Fibroblast of villous mesenchyme (primary cell): Measurements from ENCODE around the gene ZNF142. TPM values are rescaled to one million over a fixed set of nuclear protein-coding genes. Genes with fewer than 3 reads are reported as not detected.

Experiments used
- DNase-seq: peaks from one replicate; pipeline ENCODE4 v3.0.0-alpha.2; 2010; ENCODE audit warnings: low read depth
- H3K4me3 ChIP-seq: 2 replicates; pipeline ENCODE4 v1.5.1; 2011; ENCODE audit warnings: low read depth, mild to moderate bottlenecking, low read length
- total RNA-seq: library from RNA; depleted of rRNA; stranded (reverse); fragments of >200 nt; gene quantifications from 2 replicates; pipeline ENCODE4 v1.2.3, GENCODE V29; 2012
- TF ChIP-seq, protein P1 (sequence below): IDR thresholded peaks from 2 replicates; pipeline ENCODE4 v1.5.1; 2012; ENCODE audit warnings: low read depth, mild to moderate bottlenecking, low read length; ENCODE audit not compliant: insufficient read depth

ZNF142 gene
- total RNA-seq, 1 donor: 14.7 TPM

DNA sequence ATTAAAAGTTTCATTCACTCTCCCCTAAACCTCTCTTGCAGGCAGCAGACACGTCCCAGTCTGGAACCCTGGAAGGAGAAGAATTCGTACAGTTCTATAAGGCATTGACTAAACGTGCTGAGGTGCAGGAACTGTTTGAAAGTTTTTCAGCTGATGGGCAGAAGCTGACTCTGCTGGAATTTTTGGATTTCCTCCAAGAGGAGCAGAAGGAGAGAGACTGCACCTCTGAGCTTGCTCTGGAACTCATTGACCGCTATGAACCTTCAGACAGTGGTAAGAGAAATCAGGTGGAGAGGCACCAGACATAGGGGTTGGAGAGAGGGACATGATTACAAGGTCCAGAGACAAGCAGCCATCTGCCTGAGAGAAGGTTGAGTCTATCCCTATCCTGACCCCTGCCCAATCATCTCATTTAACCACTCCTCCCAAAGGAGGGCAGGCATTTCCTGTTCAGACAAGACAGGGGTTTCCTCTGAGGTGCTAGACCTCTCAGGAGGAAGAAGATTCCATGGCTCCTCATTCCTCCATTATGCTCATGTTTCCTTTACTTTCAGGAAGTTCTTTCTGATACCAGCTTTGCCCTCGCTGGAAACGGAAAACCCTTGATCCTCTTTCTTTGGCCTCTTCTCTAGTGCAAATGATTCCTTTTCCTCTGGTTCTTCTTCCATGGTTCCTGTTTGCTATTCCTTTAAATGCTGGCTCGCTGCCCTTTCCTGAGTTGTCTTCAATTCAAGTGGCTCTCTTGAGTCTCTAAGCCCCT lies 36.6 kb downstream of the ZNF142 start:
- no peak overlapping the region for H3K4me3 ChIP-seq
- DNase-seq: no peak

DNA sequence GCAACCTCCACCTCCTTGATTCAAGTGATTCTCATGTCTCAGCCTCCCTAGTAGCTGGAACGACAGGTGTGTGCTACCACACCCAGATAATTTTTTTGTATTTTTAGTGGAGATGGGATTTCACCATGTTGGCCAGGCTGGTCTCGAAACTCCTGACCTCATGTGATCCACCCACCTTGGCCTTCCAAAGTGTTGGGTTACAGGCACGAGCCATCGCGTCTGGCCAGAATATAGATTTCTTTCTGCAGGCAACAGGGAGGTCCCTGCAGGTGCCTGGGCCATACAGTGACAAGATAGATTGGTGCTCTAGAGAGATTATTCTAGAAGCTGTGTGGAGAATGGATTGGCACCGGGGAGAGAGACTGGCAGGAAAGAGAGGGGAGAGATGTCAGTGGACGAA lies 38.4 kb downstream of the ZNF142 start:
- TF ChIP-seq, protein P1, sequence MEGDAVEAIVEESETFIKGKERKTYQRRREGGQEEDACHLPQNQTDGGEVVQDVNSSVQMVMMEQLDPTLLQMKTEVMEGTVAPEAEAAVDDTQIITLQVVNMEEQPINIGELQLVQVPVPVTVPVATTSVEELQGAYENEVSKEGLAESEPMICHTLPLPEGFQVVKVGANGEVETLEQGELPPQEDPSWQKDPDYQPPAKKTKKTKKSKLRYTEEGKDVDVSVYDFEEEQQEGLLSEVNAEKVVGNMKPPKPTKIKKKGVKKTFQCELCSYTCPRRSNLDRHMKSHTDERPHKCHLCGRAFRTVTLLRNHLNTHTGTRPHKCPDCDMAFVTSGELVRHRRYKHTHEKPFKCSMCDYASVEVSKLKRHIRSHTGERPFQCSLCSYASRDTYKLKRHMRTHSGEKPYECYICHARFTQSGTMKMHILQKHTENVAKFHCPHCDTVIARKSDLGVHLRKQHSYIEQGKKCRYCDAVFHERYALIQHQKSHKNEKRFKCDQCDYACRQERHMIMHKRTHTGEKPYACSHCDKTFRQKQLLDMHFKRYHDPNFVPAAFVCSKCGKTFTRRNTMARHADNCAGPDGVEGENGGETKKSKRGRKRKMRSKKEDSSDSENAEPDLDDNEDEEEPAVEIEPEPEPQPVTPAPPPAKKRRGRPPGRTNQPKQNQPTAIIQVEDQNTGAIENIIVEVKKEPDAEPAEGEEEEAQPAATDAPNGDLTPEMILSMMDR: no peak
- no peak for DNase-seq
- H3K4me3 ChIP-seq: no peak overlapping the region

More for the DNA sequence above, 36.6 kb downstream of the ZNF142 start:
- TF ChIP-seq, protein P1: no peak

DNA sequence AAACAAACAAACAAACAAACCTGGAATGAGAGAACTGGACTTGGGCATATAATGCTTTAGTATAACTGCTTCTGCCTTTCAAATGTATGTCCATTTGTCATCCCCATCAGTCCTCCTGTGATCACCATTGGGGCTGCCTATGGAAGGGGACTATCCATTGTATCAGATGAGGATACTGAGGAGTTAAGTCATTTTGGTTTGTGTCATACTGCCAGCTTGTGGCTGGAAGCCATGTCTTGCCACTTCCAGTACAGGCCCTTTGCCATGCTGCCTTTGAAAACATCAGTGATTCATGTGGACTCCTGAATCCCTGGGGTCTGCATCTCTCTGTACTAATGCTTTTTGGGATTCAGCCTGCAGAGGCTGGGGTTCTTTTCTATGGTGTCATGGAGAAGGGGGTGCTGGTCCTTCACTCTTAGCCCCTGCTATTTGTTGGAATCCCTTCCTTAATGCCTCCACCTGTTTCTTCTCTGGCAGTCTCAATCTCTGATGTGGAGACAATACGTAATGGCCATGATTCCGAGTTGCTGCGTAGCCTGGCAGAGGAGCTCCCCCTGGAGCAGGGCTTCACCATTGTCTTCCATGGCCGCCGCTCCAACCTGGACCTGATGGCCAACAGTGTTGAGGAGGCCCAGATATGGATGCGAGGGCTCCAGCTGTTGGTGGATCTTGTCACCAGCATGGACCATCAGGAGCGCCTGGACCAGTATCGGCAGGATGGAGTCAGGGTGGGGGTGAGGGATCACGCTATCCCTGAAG lies 41.1 kb downstream of the ZNF142 start:
- no peak overlapping the region for H3K4me3 ChIP-seq
- DNase-seq: no peak
- TF ChIP-seq, protein P1: no peak

DNA sequence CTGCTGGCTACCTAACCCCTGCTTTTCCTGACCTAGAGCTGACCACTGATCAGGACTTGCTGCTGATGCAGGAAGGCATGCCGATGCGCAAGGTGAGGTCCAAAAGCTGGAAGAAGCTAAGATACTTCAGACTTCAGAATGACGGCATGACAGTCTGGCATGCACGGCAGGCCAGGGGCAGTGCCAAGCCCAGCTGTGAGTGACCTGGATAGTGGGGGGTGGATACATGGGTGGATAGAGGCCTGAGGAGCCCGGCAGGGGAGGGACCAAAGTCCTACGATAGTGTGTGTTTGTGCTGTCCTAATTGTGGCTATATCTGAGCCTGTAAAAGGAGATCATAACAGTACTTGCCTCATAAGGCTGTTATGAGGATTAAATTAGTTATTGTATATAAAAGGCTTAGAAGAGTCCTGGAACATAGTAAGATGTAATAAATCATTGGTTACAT lies 43.5 kb downstream of the ZNF142 start:
- peak; percentile 7 for DNase-seq
- TF ChIP-seq, protein P1: no peak
- no peak overlapping the region for H3K4me3 ChIP-seq

DNA sequence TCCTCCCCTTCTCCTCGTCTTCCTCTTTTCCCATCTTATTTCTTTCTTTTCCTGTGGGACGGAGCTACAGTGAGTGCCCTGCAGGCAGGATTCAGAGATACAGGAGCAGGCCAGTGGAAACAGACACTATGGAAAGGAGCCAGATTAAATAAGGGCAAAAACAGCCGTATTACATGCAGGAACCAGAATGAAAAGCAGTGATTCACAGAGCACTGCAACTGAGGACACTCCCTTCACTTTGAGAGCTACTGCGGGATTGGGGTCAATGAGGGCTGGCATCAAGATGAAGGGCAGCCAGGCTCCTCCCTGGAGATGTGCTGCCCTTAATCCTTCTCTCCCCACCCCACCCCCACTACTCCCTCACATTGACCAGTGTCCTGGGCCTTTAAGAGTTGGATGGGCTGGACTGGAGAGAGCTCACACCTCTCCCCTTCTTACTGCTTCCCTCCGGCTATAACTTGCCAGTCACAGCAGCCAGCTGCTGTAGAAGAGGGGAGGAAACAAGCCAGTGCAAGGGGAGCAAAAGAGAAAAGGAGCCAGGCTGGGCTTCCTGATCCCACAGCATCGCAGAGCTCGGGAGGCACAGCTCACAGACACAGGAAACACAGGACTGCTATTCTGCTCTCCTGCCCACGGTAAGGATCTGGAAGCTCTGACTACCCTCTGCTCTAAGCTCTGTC lies 51.8 kb downstream of the ZNF142 start, which contains the start of gene PLCD4:
Gene PLCD4 (plus strand): TSS at position 464 of the 680 bp plus-strand sequence. CDS start 7,841 bp downstream, outside the sequence.
- H3K4me3 ChIP-seq: peak within 1 kb of the TSS; percentile 29
- peak; percentile 77 for DNase-seq
- TF ChIP-seq, protein P1: peak; percentile 24

DNA sequence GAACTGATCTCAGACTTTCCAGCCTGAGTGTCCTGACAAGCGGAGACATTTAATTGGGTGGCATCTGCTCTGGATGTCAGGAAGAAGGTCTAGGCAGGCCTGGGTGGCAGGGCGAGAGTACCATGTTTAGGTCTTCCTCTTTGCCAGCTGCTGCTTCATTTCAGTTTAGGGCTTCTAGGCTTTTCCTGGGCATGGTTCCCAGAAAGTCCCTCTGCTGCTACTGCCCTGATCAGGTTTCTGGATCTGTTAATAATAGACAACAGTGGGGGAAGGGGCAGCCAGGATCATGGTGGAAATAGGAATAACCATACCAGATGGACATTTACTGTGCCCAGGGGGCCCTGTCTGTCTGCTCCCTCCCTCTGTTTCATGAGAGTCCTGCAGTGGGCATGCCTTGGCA lies 54.0 kb downstream of the ZNF142 start:
- no peak overlapping the region for H3K4me3 ChIP-seq
- DNase-seq: peak; percentile 40

More for the DNA sequence above, 54.0 kb downstream of the ZNF142 start:
- TF ChIP-seq, protein P1: no peak
